ENCODE measurements around the gene ARHGAP23.

- TF ChIP-seq CTCF (conservative IDR thresholded peaks at IDR 0.05; ENCODE audit: low read length) (no peak), EZH2phosphoT487 (IDR thresholded peaks at IDR 0.05; ENCODE audit: borderline replicate concordance) (no peak)
Observed at GRCh38 chr17:38561416-38562214, 133.4 kb downstream of the ARHGAP23 start.
